A549 treated with CpdA at 1 μM for 4 hours (cell line): ENCODE results near the gene SNURF. TPM values are rescaled to one million over a fixed set of nuclear protein-coding genes. Genes with fewer than 3 reads are reported as not detected.

ENCODE experiments used
- total RNA-seq: library from RNA; stranded (reverse); fragments of 200-300 nt; extraction: Qiagen RNA extraction; gene quantifications from 5 replicates; pipeline ENCODE4 v1.2.3, GENCODE V29; 2022; ENCODE audit warnings: low read depth

The SNURF gene, protein sequence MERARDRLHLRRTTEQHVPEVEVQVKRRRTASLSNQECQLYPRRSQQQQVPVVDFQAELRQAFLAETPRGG
- total RNA-seq: 6.1 to 11.3 TPM (median 8.3 TPM) in 5 replicates

GRCh38 chr15:24954783-24955530 lies at the start of gene SNURF, which contains the start of gene SNRPN:
Gene SNURF (plus strand): TSS chr15:24954987. CDS start chr15:24955049, 62 bp downstream.
Gene SNRPN (plus strand): TSS chr15:24954987. CDS start chr15:24974454, 19,467 bp downstream.

Other genes starting within 250 kb of the SNURF start
- 93.5 to 103 TPM (median 99.9 TPM) in 5 replicates for gene SNRPN, start within 50 bp of the SNURF start, total RNA-seq